ENCODE measurements around the gene RAMP2.
"Not testable (repeated sequence)": the region's sequence is repeated elsewhere in the genome, so short reads cannot be mapped to it uniquely, and the experiment has no call there.

RAMP2 gene

DNA sequence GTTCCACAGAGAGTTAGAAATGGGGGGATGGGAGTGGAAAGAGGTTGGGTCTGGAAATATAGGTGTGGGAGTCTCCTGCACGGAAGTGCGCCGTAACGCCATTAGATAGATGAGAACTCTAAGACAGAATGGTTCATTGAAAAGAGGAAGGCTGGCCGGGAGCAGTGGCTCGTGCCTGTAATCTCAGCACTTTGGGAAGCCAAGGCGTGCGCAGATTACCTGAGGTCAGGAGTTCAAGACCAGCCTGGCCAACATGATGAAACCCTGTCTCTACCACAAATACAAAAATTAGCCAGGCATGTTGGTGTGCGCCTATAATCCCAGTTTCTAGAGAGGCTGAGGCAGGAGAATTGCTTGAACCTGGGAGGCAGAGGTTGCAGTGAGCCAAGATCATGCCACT is 7.0 kb downstream of the RAMP2 start:
- DNase-seq (ENCODE audit: low read depth, low spot score), result not testable (repeated sequence)

DNA sequence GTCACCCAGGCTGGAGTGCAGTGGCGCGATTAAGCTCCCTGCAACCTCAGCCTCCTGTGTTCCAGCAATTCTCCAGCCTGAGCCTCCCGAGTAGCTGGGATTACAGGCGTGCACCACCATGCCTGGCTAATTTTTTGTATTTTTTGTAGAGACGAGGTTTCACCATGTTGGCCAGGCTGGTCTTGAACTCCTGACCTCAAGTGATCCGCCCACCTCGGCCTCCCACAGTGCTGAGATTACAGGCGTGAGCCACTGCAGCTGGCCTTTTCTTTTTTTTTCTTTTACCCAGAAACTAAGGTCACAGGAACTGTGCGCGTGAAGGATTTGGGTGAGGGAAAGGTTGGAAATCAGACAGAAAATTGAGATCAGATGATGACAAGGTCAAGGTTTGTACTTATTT is 8.9 kb downstream of the RAMP2 start:
- not testable (repeated sequence) for DNase-seq (ENCODE audit: low read depth, low spot score)

DNA sequence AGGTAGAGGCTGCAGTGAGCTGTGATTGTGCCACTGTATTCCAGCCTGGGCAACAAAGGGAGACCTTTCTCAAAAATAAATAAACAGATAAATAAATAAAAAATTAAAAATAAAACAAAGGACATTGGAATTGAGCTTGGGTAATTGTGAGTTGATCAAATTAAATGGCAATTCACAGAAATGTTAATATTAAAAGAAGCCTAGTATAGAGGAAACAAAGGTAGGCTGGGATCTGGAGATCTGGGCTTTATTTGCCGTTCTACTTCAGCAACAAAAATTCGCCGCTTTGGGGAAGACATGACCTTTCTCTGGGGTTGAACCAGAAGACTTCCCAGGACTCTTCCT is 11.9 kb downstream of the RAMP2 start:
- DNase-seq (ENCODE audit: low read depth, low spot score), result no peak

DNA sequence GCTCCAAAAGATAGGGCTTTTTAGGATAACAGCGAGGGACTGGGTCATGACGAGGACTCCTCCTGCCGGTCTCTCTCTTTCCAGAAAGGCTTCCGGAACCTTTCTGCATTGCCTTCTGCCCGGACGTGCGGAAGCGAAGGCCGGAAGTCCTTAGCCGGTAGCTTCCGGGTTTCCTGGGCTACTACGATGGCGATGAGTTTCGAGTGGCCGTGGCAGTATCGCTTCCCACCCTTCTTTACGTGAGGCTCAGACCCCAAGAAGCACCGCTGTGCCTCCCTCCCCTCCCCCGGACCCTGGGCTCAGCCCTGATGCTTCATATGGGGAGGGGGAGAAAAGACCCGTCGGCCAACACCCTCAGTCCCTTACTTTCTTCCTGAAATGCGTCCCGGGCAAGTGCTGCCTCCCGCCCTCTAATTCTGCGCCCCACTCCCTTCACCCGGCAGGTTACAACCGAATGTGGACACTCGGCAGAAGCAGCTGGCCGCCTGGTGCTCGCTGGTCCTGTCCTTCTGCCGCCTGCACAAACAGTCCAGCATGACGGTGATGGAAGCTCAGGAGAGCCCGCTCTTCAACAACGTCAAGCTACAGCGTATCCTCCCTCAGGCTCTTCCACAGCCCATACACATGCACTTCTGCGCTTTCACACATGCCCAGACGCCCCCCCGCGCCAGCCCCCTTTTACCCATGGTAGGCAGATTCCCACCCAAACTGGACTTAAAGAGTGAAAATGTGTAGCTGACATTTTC is 12.4 kb downstream of the RAMP2 start, which contains the start of gene VPS25:
Gene VPS25, plus strand, starts transcription at position 160 of the 746 bp plus-strand sequence. Its CDS starts 27 bp downstream, at position 187.
- peak; percentile 49 for DNase-seq (ENCODE audit: low read depth, low spot score)

GRCh38 chr17:42774066-42774745 is 13.2 kb downstream of the RAMP2 start:
- no peak for DNase-seq (ENCODE audit: low read depth, low spot score)

- no peak for DNase-seq (ENCODE audit: low read depth, low spot score)
Measured at GRCh38 chr17:42775534-42776098, 14.6 kb downstream of the RAMP2 start.

- no peak for DNase-seq (ENCODE audit: low read depth, low spot score)
Measured at GRCh38 chr17:42778570-42778969, 17.5 kb downstream of the RAMP2 start.

GRCh38 chr17:42779304-42779935 is 18.4 kb downstream of the RAMP2 start:
- DNase-seq (ENCODE audit: low read depth, low spot score), result no peak

- DNase-seq (ENCODE audit: low read depth, low spot score), result no peak
Measured at GRCh38 chr17:42779936-42780850, 19.2 kb downstream of the RAMP2 start, which contains the start of gene WNK4. WNK4 (plus strand) TSS chr17:42780610; CDS start chr17:42780699, 89 bp downstream.

DNA sequence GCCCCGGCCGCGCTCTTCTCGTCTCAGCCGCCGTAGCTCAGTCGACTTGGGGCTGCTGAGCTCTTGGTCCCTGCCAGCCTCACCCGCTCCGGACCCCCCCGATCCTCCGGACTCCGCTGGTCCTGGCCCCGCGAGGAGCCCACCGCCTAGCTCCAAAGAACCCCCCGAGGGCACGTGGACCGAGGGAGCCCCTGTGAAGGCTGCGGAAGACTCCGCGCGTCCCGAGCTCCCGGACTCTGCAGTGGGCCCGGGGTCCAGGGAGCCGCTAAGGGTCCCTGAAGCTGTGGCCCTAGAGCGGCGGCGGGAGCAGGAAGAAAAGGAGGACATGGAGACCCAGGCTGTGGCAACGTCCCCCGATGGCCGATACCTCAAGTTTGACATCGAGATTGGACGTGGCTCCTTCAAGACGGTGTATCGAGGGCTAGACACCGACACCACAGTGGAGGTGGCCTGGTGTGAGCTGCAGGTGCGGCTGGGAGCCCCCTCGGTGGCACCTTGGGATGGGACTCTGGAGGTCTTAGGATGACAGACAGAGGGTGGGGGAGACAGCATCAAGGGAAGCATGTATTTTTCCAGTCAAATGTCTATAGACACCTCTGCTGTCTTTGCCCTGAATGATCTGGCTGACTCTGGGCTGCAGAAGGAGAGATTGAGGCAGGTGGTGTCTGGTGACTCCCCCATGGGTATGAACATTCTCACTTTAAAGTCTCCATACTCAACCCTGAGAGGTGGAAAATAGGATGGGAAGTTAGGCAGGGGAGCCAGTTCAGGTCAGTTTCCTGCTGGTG is 20.0 kb downstream of the RAMP2 start:
- no peak for DNase-seq (ENCODE audit: low read depth, low spot score)

DNA sequence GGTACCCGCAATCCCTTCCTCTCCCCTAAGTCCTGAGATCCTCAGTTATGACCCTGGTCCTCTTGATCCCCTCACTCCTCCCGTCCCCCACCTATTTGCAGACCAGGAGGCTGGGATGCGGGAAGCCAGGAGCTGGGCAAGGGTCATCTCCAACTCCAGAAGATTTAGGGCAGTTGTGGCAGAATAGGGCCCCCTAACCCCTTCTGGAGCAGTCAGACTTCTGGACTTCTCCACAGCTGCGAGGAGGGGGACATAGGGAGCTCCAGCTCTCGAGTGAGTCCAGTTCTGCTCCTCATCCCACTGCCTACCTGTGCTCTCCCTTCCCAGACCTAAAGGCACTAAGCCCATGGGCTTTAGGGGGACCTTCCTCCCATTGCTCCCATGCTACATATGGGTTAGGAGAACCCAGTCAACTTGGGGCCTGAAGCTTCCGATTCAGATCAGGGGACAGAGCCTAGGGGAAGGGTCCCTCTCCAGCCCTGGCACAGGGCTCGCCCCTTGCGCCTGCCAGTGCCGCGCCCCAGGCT is 20.7 kb downstream of the RAMP2 start:
- no peak for DNase-seq (ENCODE audit: low read depth, low spot score)

DNA sequence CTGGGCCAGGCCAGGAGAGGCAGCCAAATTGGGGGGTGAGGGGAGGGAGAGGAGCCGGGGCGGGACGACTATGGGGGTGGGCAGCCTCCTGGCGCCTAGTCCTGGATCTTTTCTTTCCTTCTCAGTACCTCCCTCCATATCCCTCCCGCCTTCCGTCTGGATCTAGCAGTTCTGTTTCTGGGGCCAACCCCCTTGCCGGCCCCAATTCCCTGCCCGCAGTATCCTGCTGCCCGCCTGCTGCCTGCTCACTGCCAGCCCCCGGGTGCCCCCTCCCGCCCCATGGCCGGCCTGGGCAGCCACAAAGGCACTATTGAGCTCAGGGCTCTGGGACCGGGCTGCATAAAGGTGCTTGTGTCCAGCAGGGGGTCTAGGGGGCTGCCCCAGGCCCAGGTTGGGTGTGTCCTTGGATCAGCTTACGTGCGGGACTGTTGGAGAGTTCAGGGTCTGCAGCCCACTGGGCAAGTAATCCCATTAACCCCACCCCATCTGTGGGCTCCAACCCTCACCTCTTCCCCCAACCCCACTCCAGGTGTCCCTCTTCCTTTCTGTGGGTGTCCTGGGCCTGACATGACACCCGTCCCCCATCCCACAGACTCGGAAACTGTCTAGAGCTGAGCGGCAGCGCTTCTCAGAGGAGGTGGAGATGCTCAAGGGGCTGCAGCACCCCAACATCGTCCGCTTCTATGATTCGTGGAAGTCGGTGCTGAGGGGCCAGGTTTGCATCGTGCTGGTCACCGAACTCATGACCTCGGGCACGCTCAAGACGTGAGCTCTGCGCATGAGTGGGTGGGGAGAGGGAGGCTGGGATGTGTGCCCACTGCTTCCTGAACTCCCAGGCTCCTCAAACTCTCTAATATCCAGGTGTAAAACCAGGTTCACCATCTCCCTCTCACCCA is 21.4 kb downstream of the RAMP2 start:
- no peak for DNase-seq (ENCODE audit: low read depth, low spot score)

GRCh38 chr17:42783062-42783790 is 22.2 kb downstream of the RAMP2 start:
- DNase-seq (ENCODE audit: low read depth, low spot score), result no peak

- no peak for DNase-seq (ENCODE audit: low read depth, low spot score)
Measured at GRCh38 chr17:42783791-42784138, 22.7 kb downstream of the RAMP2 start.

DNA sequence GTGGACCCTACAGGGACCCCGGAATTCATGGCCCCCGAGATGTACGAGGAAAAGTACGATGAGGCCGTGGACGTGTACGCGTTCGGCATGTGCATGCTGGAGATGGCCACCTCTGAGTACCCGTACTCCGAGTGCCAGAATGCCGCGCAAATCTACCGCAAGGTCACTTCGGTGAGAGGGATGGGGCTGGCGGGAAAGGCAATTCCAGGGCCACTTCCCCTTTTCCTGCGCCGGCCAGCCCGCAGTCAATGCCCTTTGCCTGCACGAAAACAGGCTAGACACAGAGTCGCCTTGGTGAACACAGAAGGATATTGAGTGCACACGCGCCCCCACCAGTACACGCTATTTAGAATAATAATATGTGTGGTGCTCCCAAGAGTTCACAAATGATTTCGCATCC is 23.4 kb downstream of the RAMP2 start:
- no peak for DNase-seq (ENCODE audit: low read depth, low spot score)

- no peak for DNase-seq (ENCODE audit: low read depth, low spot score)
Measured at GRCh38 chr17:42784811-42785592, 24.0 kb downstream of the RAMP2 start.

- DNase-seq (ENCODE audit: low read depth, low spot score), result no peak
Measured at GRCh38 chr17:42787266-42787665, 26.2 kb downstream of the RAMP2 start.

- DNase-seq (ENCODE audit: low read depth, low spot score), result no peak
Measured at GRCh38 chr17:42791948-42792347, 30.9 kb downstream of the RAMP2 start.

Data from smooth muscle cell of the brain vasculature (primary cell).